Tibial nerve (tissue), 4 donors: Measurements from ENCODE around the gene SNAI3.

Experiments used
- EP300 ChIP-seq, 2 donors: sonication (generic); formaldehyde crosslinking; IDR thresholded peaks; one replicate each; pipeline ENCODE4 v1.6.1; 2017; ENCODE audit warnings: antibody characterized with exemption in 2 of 2, mild to moderate bottlenecking in 1 of 2
- POLR2A ChIP-seq, 2 donors: fragments of 450-650 bp; IDR thresholded peaks; one replicate each; pipeline ENCODE4 v1.6.1; 2017; ENCODE audit warnings: antibody characterized with exemption in 2 of 2, mild to moderate bottlenecking in 2 of 2, moderate library complexity in 2 of 2
- TF ChIP-seq, protein P1 (sequence below), 5 experiments: fragments of 200-600 bp in 3 of 5; fragments of 450-650 bp in 2 of 5; sonication (generic) in 3 of 5; IDR thresholded peaks; one replicate each; pipeline ENCODE4 v1.5.1; 2016 to 2019; ENCODE audit warnings: antibody characterized with exemption in 5 of 5, mild to moderate bottlenecking in 3 of 5, moderate library complexity in 2 of 5

DNA sequence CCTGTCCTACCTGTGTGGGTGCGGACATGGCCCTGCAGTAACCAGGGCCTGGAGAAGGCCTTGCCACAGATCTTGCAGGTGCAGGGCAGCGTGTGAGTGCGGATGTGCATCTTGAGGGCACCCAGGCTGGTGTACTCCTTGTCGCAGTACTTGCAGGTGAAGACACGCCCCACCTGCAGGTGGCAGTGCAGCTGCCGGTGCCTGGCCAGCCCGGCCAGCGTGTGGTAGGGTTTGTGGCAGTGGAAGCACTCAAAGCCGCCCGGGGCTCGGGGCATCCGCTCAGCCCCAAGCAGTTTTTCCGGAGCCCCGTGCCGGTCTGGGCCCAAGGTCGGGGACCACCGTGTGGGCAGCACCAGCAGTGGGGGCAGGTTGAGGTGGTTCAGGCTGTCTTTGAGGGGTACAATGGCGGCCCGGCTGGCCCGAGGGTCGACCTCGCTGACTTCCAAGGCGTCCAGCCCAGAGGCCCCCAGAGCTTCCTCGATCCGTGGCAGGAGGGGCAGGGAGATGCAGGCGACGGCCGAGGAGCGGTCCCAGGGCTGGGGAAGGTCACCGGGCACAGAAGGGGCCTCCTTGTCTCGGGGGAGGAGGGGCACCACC, 5.1 kb downstream of the SNAI3 start:
- TF ChIP-seq, protein P1, sequence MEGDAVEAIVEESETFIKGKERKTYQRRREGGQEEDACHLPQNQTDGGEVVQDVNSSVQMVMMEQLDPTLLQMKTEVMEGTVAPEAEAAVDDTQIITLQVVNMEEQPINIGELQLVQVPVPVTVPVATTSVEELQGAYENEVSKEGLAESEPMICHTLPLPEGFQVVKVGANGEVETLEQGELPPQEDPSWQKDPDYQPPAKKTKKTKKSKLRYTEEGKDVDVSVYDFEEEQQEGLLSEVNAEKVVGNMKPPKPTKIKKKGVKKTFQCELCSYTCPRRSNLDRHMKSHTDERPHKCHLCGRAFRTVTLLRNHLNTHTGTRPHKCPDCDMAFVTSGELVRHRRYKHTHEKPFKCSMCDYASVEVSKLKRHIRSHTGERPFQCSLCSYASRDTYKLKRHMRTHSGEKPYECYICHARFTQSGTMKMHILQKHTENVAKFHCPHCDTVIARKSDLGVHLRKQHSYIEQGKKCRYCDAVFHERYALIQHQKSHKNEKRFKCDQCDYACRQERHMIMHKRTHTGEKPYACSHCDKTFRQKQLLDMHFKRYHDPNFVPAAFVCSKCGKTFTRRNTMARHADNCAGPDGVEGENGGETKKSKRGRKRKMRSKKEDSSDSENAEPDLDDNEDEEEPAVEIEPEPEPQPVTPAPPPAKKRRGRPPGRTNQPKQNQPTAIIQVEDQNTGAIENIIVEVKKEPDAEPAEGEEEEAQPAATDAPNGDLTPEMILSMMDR (IDR thresholded peaks at IDR 0.05) = peak in 1 of 5 experiments; percentile 52
- TF ChIP-seq EP300 (IDR thresholded peaks at IDR 0.05) = no peak
- TF ChIP-seq POLR2A (IDR thresholded peaks at IDR 0.05) = no peak
